Common myeloid progenitor, CD34-positive (primary cell): ENCODE measurements around the gene LRRC55.

Experiments used
- CTCF ChIA-PET: fragments of 350-600 bp; sonication (Branson Sonifier 250); formaldehyde crosslinking; loops from one replicate; lab custom pipeline; 2021; ENCODE audit warnings: antibody characterized with exemption; lab: Charles Lee
- POLR2A ChIA-PET: fragments of 350-600 bp; sonication (Branson Sonifier 250); formaldehyde crosslinking; loops from one replicate; lab custom pipeline; 2021; ENCODE audit warnings: antibody characterized with exemption; lab: Charles Lee
- DNase-seq, 3 donors: peaks; one replicate each; pipeline versions ENCODE4 v3.0.0 to v3.0.0-alpha.2; 2013
- H3K27ac ChIP-seq, 2 experiments: 1 replicate in 1 of 2; 2 replicates in 1 of 2; pipeline ENCODE4 v1.7.0; 2013; ENCODE audit warnings: inconsistent platforms in 2 of 2, low read length in 2 of 2, mild to moderate bottlenecking in 2 of 2, low read depth in 1 of 2, moderate library complexity in 1 of 2; ENCODE audit not compliant: severe bottlenecking in 2 of 2, insufficient read depth in 1 of 2, poor library complexity in 1 of 2
- H3K27me3 ChIP-seq, 5 experiments: replicated peaks in 2 of 5; 1 replicate in 3 of 5; 2 replicates in 2 of 5; pipeline versions ENCODE4 v1.6.1 to v1.7.0; 2013; ENCODE audit warnings: low read length in 4 of 5, mild to moderate bottlenecking in 2 of 5, moderate library complexity in 2 of 5, inconsistent platforms in 1 of 5; ENCODE audit not compliant: insufficient read depth in 5 of 5, control insufficient read depth in 4 of 5
- H3K36me3 ChIP-seq, 4 experiments: 1 replicate in 2 of 4; 2 replicates in 2 of 4; pipeline versions ENCODE4 v1.6.1 to v1.7.0; 2013; ENCODE audit warnings: low read length in 3 of 4, control low read depth in 1 of 4, mild to moderate bottlenecking in 1 of 4; ENCODE audit not compliant: control insufficient read depth in 4 of 4, insufficient read depth in 4 of 4
- H3K4me1 ChIP-seq, 4 experiments: 1 replicate in 3 of 4; 2 replicates in 1 of 4; pipeline versions ENCODE4 v1.6.1 to v1.7.1; 2013; ENCODE audit warnings: low read length in 3 of 4, mild to moderate bottlenecking in 3 of 4, control low read depth in 1 of 4, inconsistent platforms in 1 of 4, moderate library complexity in 1 of 4; ENCODE audit not compliant: control insufficient read depth in 4 of 4, insufficient read depth in 4 of 4; ENCODE audit errors: control extremely low read depth in 1 of 4
- H3K4me3 ChIP-seq, 7 experiments: 1 replicate in 4 of 7; 2 replicates in 3 of 7; pipeline versions ENCODE4 v1.5.1 to v1.7.0; 2013; ENCODE audit warnings: mild to moderate bottlenecking in 7 of 7, low read length in 6 of 7, moderate library complexity in 6 of 7, inconsistent platforms in 2 of 7, low read depth in 2 of 7, control low read depth in 1 of 7; ENCODE audit not compliant: insufficient read depth in 4 of 7, control insufficient read depth in 1 of 7; ENCODE audit errors: extremely low read depth in 1 of 7
- H3K9me3 ChIP-seq, 5 experiments: 1 replicate in 4 of 5; 2 replicates in 1 of 5; pipeline versions ENCODE4 v1.6.1 to v1.7.1; 2013; ENCODE audit warnings: low read length in 4 of 5, mild to moderate bottlenecking in 2 of 5, inconsistent platforms in 1 of 5, low read depth in 1 of 5, moderate library complexity in 1 of 5; ENCODE audit not compliant: control insufficient read depth in 4 of 5, insufficient read depth in 2 of 5; ENCODE audit errors: control extremely low read depth in 1 of 5
- WGBS: methylation state at CpG from one replicate; pipeline ENCODE4 v1.1.5; 2013; ENCODE audit not compliant: insufficient coverage; 5-methylcytosine and 5-hydroxymethylcytosine counted together

The LRRC55 gene

GRCh38 chr11:57222239-57222638 lies 40.5 kb downstream of the LRRC55 start:
- Histone ChIP-seq H3K4me3 (no peak overlapping the region), H3K9me3 (no peaks in the 10 kb centered on the region), H3K27ac (no peak overlapping the region), H3K4me1 (peaks cover 0 to 20% (median 6%) of the 10 kb centered on the region in 4 experiments), H3K27me3 (peaks cover 0 to 28% (median 9%) of the 10 kb centered on the region in 5 experiments), H3K36me3 (no peaks in the 10 kb centered on the region)
- POLR2A ChIA-PET = no interaction called here
- no peak for DNase-seq
- CTCF ChIA-PET = interaction anchor here (0.9 kb wide), 1 partner anchor 28 kb away, joined by 3 read pairs; no protein-coding TSS in a partner anchor
- 0% methylated on average over 1 of the region's 1 CpG for WGBS

- DNase-seq = no peak
- WGBS = 85% methylated on average over 2 of the region's 3 CpGs
- no peaks in the 10 kb centered on the region for H3K36me3 ChIP-seq
- ChIA-PET POLR2A (no interaction called here), CTCF (no interaction called here)
- H3K4me1 ChIP-seq = peaks cover 0 to 19% (median 6%) of the 10 kb centered on the region in 4 experiments
- H3K27ac ChIP-seq = no peak overlapping the region
- H3K4me3 ChIP-seq = no peak overlapping the region
- H3K27me3 ChIP-seq = peaks cover 0 to 38% (median 11%) of the 10 kb centered on the region in 5 experiments
- no peaks in the 10 kb centered on the region for H3K9me3 ChIP-seq
Measured at GRCh38 chr11:57223601-57224000, 41.8 kb downstream of the LRRC55 start.

- H3K4me1 ChIP-seq = peaks cover 0 to 14% (median 3%) of the 10 kb centered on the region in 4 experiments
- ChIA-PET CTCF (no interaction called here), POLR2A (interaction anchor here (0.6 kb wide), 1 partner anchor 660 kb away, joined by 3 read pairs; no protein-coding TSS in a partner anchor)
- peaks cover 0 to 43% (median 16%) of the 10 kb centered on the region in 5 experiments for H3K27me3 ChIP-seq
- H3K9me3 ChIP-seq = no peaks in the 10 kb centered on the region
- H3K27ac ChIP-seq = no peak overlapping the region
- 89% methylated on average over 1 of the region's 2 CpGs for WGBS
- no peak for DNase-seq
- H3K4me3 ChIP-seq = no peak overlapping the region
- H3K36me3 ChIP-seq = no peaks in the 10 kb centered on the region
Measured at GRCh38 chr11:57224128-57224527, 42.4 kb downstream of the LRRC55 start.

- ChIA-PET POLR2A (interaction anchor here (0.6 kb wide), 1 partner anchor 660 kb away, joined by 3 read pairs; no protein-coding TSS in a partner anchor), CTCF (interaction anchor here (1.3 kb wide), 1 partner anchor 383 kb away, joined by 3 read pairs; no protein-coding TSS in a partner anchor)
- DNase-seq = no peak
Measured at GRCh38 chr11:57224537-57224936, 42.8 kb downstream of the LRRC55 start.

GRCh38 chr11:57228600-57228999 lies 46.8 kb downstream of the LRRC55 start:
- Histone ChIP-seq H3K27me3 (peaks cover 0 to 84% (median 37%) of the 10 kb centered on the region in 5 experiments), H3K4me1 (no peaks in the 10 kb centered on the region), H3K36me3 (no peaks in the 10 kb centered on the region), H3K27ac (no peak overlapping the region), H3K4me3 (no peak overlapping the region), H3K9me3 (peaks cover 0 to 2% (median 0%) of the 10 kb centered on the region in 5 experiments)
- POLR2A ChIA-PET = no interaction called here
- no peak for DNase-seq
- 87% methylated on average over 3 of the region's 3 CpGs for WGBS
- CTCF ChIA-PET = no interaction called here

More at GRCh38 chr11:57224537-57224936, 42.8 kb downstream of the LRRC55 start:
- no peak overlapping the region for H3K4me3 ChIP-seq
- peaks cover 0 to 47% (median 16%) of the 10 kb centered on the region in 5 experiments for H3K27me3 ChIP-seq
- H3K36me3 ChIP-seq = no peaks in the 10 kb centered on the region
- peaks cover 0 to 10% (median 2%) of the 10 kb centered on the region in 4 experiments for H3K4me1 ChIP-seq
- H3K9me3 ChIP-seq = peaks cover 0 to under 1% (median 0%) of the 10 kb centered on the region in 5 experiments
- H3K27ac ChIP-seq = no peak overlapping the region

GRCh38 chr11:57230316-57230715 lies 48.6 kb downstream of the LRRC55 start:
- 26% methylated on average over 3 of the region's 5 CpGs for WGBS
- H3K27ac ChIP-seq = no peak overlapping the region
- DNase-seq = no peak
- H3K27me3 ChIP-seq = peaks cover 0 to 88% (median 48%) of the 10 kb centered on the region in 5 experiments
- no peaks in the 10 kb centered on the region for H3K36me3 ChIP-seq
- no peak overlapping the region for H3K4me3 ChIP-seq
- ChIA-PET CTCF (no interaction called here), POLR2A (interaction anchor here (0.7 kb wide), 1 partner anchor 85 kb away, joined by 5 read pairs; no protein-coding TSS in a partner anchor)
- H3K9me3 ChIP-seq = peaks cover 0 to 2% (median 0%) of the 10 kb centered on the region in 5 experiments
- H3K4me1 ChIP-seq = no peaks in the 10 kb centered on the region

- no peak overlapping the region for H3K27ac ChIP-seq
- WGBS = 7% methylated on average over 13 of the region's 18 CpGs
- H3K4me1 ChIP-seq = no peaks in the 10 kb centered on the region
- no peak for DNase-seq
- H3K36me3 ChIP-seq = no peaks in the 10 kb centered on the region
- POLR2A ChIA-PET = no interaction called here
- peaks cover 0 to 2% (median 0%) of the 10 kb centered on the region in 5 experiments for H3K9me3 ChIP-seq
- H3K27me3 ChIP-seq = peaks cover 0 to 88% (median 48%) of the 10 kb centered on the region in 5 experiments
- CTCF ChIA-PET = no interaction called here
- no peak overlapping the region for H3K4me3 ChIP-seq
Measured at GRCh38 chr11:57230791-57231538, 49.2 kb downstream of the LRRC55 start.
